PC-3 (cell line): ENCODE data around the gene ARPIN. TPM values are rescaled to one million over a fixed set of nuclear protein-coding genes. Genes with fewer than 3 reads are reported as not detected.

Experiments
- ATAC-seq: fragments of 200-7000 bp; cut with Tn5 transposase; 2 replicates; pipeline ENCODE4 v1.9.1; 2020; ENCODE audit warnings: mild to moderate bottlenecking, moderate library complexity
- BruUV-seq: library from RNA; stranded (reverse); fragments of 400-500 nt; replicated peaks from 2 replicates; lab custom pipeline; 2021; lab: Mats Ljungman, UMichigan
- CTCF ChIA-PET: fragments of 300-600 bp; sonication (Branson Sonifier 250); formaldehyde crosslinking; loops from one replicate; lab custom pipeline; 2022; ENCODE audit warnings: antibody characterized with exemption; lab: Charles Lee
- POLR2A ChIA-PET: fragments of 300-600 bp; sonication (Branson Sonifier 250); formaldehyde crosslinking; loops from one replicate; lab custom pipeline; 2022; ENCODE audit warnings: antibody characterized with exemption; ENCODE audit not compliant: unreplicated experiment; lab: Charles Lee
- DNase-seq: peaks from one replicate; pipeline ENCODE4 v3.0.0-alpha.2; 2015
- H2AFZ ChIP-seq: fragments of 300-600 bp; sonication (generic); 2 replicates; pipeline ENCODE4 v1.6.0; 2016; ENCODE audit warnings: antibody characterized with exemption, low read length
- H3F3A ChIP-seq: fragments of 300-600 bp; sonication (generic); one replicate; pipeline ENCODE4 v1.6.0; 2017; ENCODE audit warnings: antibody characterized with exemption, low read length, control low read depth, mild to moderate bottlenecking; ENCODE audit not compliant: unreplicated experiment
- H3K27ac ChIP-seq: fragments of 300-600 bp; sonication (generic); 2 replicates; pipeline ENCODE4 v1.5.1; 2016; ENCODE audit warnings: mild to moderate bottlenecking, low read length
- H3K27me3 ChIP-seq: fragments of 300-600 bp; sonication (generic); 2 replicates; pipeline ENCODE4 v1.6.1; 2016; ENCODE audit warnings: low read length, mixed read lengths
- H3K36me3 ChIP-seq: fragments of 300-600 bp; sonication (generic); 2 replicates; pipeline ENCODE4 v1.6.1; 2016; ENCODE audit warnings: low read depth, mixed run types, low read length, mixed read lengths
- H3K4me1 ChIP-seq: fragments of 300-600 bp; sonication (generic); 2 replicates; pipeline ENCODE4 v1.5.1; 2016; ENCODE audit warnings: low read length; ENCODE audit not compliant: insufficient read depth
- H3K4me2 ChIP-seq: fragments of 300-600 bp; sonication (generic); 2 replicates; pipeline ENCODE4 v1.6.0; 2016; ENCODE audit warnings: low read length
- H3K4me3 ChIP-seq: fragments of 300-600 bp; sonication (generic); 2 replicates; pipeline ENCODE4 v1.5.1; 2016; ENCODE audit warnings: mild to moderate bottlenecking, low read length, mixed read lengths
- H3K79me2 ChIP-seq: fragments of 300-600 bp; sonication (generic); 2 replicates; pipeline ENCODE4 v1.6.1; 2017; ENCODE audit warnings: low read length, mixed read lengths
- H3K9ac ChIP-seq: fragments of 300-600 bp; sonication (generic); 2 replicates; pipeline ENCODE4 v1.6.0; 2016; ENCODE audit warnings: mild to moderate bottlenecking, low read length
- H3K9me2 ChIP-seq: fragments of 300-600 bp; sonication (generic); replicated peaks from 2 replicates; pipeline ENCODE4 v1.6.1; 2016; ENCODE audit warnings: mixed run types, low read length, mixed read lengths
- H3K9me3 ChIP-seq: fragments of 300-600 bp; sonication (generic); 2 replicates; pipeline ENCODE4 v1.6.1; 2016; ENCODE audit warnings: low read length, mixed read lengths
- H4K20me1 ChIP-seq: fragments of 300-600 bp; sonication (generic); 2 replicates; pipeline ENCODE4 v1.6.1; 2016; ENCODE audit warnings: low read length, mixed read lengths
- EZH2 ChIP-seq: fragments of 300-600 bp; sonication (generic); IDR thresholded peaks from one replicate; pipeline ENCODE4 v1.6.1; 2017; ENCODE audit warnings: antibody characterized with exemption, mild to moderate bottlenecking, low read length; ENCODE audit not compliant: unreplicated experiment
- EZH2phosphoT487 ChIP-seq: fragments of 300-600 bp; sonication (generic); IDR thresholded peaks from 2 replicates; pipeline ENCODE4 v1.6.1; 2018; ENCODE audit warnings: mild to moderate bottlenecking, antibody characterized with exemption, low read length, borderline replicate concordance
- intact Hi-C: fragments of 100-400 bp; cut with micrococcal nuclease; formaldehyde crosslinking; loops from 2 replicates; pipeline ENCODE4 v1.9.0; 2023
- total RNA-seq: library from RNA; depleted of rRNA; stranded (reverse); fragments of >200 nt; gene quantifications from 2 replicates; pipeline ENCODE4 v1.2.3, GENCODE V29; 2014
- TF ChIP-seq, protein P1 (sequence below): fragments of 300-600 bp; sonication (generic); conservative IDR thresholded peaks from 2 replicates; pipeline ENCODE4 v1.5.1; 2017; ENCODE audit warnings: antibody characterized with exemption, low read depth, mild to moderate bottlenecking, low read length

Gene ARPIN
- total RNA-seq, 1 experiment from 2014 or later, result 8.0 TPM

DNA sequence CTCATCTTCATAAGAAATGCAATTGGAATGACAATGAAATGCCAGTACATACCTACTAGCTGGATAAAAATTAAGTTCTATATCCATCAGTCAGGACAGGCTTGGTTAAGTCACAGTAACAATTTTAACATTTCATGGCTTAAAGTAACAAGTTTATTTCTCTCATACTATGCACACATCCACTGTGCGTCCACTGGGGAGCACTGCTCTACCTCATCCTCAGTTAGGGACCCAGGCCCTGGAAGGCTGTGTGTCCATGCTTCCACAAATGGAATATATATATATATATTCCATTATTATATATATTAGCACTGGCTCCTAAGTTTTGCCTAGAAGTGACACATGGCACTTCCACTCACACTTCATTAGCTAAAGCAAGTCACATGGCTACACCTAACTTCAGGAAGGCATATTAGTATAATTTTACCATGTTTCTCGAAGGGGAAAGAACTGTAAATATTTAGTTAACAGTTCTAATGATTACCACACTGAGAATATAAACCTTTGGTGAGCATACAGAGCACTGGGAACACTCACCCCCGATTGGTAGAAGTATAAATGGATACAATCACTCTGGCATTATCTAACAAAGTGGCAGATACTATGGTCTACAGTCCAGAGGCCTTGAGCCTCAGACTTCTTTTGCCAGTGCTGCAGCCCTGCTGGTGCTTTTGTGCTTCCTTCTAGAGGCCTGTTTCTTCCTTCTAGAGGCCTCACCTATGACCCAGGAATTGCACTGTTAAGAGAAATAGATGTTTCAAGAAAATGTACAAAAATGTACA lies 47.6 kb downstream of the ARPIN start:
- H3K4me2 ChIP-seq, result no peak overlapping the region
- no peaks in the 10 kb centered on the region for H3K27me3 ChIP-seq
- BruUV-seq, result no TSS peak
- DNase-seq (no peak), ATAC-seq (peak; percentile 13; the same call in 1 of the 2 replicates)
- H3K4me1 ChIP-seq, result no peaks in the 10 kb centered on the region
- H3K4me3 ChIP-seq, result no peak overlapping the region
- H4K20me1 ChIP-seq, result no peaks in the 10 kb centered on the region
- no peak overlapping the region for H3K9ac ChIP-seq
- no peaks in the 10 kb centered on the region for H3F3A ChIP-seq
- H3K79me2 ChIP-seq, result no peaks in the 10 kb centered on the region
- TF ChIP-seq, protein P1, sequence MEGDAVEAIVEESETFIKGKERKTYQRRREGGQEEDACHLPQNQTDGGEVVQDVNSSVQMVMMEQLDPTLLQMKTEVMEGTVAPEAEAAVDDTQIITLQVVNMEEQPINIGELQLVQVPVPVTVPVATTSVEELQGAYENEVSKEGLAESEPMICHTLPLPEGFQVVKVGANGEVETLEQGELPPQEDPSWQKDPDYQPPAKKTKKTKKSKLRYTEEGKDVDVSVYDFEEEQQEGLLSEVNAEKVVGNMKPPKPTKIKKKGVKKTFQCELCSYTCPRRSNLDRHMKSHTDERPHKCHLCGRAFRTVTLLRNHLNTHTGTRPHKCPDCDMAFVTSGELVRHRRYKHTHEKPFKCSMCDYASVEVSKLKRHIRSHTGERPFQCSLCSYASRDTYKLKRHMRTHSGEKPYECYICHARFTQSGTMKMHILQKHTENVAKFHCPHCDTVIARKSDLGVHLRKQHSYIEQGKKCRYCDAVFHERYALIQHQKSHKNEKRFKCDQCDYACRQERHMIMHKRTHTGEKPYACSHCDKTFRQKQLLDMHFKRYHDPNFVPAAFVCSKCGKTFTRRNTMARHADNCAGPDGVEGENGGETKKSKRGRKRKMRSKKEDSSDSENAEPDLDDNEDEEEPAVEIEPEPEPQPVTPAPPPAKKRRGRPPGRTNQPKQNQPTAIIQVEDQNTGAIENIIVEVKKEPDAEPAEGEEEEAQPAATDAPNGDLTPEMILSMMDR, result 0 out of 2 replicates have a peak, but pooled peaks have one; percentile 11
- TF ChIP-seq EZH2phosphoT487 (no peak), EZH2 (no peak)
- H3K9me2 ChIP-seq, result no peaks in the 10 kb centered on the region
- H2AFZ ChIP-seq, result no peak overlapping the region
- H3K9me3 ChIP-seq, result no peaks in the 10 kb centered on the region
- ChIA-PET POLR2A (no interaction called here), CTCF (no interaction called here)
- intact Hi-C loops, result no loop called here
- peaks cover 31% of the 10 kb centered on the region for H3K36me3 ChIP-seq
- no peak overlapping the region for H3K27ac ChIP-seq

DNA sequence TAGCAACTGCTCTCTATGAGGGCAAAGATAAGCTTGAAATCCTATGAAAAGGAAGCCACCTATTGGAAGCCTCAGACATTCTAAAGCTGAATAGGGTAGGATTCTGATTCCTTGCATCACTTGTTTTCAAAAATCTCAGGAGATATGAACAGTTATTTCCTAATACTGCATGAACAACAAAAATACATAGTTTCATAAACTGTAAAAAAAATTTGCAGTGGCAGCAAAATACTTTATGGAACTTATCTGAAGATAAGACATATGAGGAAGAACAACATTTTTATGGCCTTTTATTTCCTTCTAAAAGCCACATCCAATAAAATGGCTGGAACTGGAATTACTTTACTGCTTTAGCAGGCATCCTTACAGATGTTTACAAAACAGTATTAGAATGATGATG lies 48.8 kb downstream of the ARPIN start:
- Histone ChIP-seq H3K79me2 (no peaks in the 10 kb centered on the region), H3K27me3 (no peaks in the 10 kb centered on the region), H3K4me3 (no peak overlapping the region), H3K4me1 (peaks cover 4% of the 10 kb centered on the region), H3K27ac (no peak overlapping the region), H2AFZ (no peak overlapping the region), H3F3A (no peaks in the 10 kb centered on the region), H3K9me3 (no peaks in the 10 kb centered on the region), H3K4me2 (no peak overlapping the region), H3K36me3 (peaks cover 32% of the 10 kb centered on the region), H4K20me1 (no peaks in the 10 kb centered on the region), H3K9ac (no peak overlapping the region), H3K9me2 (no peaks in the 10 kb centered on the region)
- no TSS peak for BruUV-seq
- POLR2A ChIA-PET, result no interaction called here
- ATAC-seq (no peak), DNase-seq (no peak)
- CTCF ChIA-PET, result interaction anchor here (1.0 kb wide), 1 partner anchor 103 kb away, joined by 10 read pairs; no protein-coding TSS in a partner anchor
- TF ChIP-seq EZH2, result no peak
- TF ChIP-seq EZH2phosphoT487, result no peak
- TF ChIP-seq, protein P1, result no peak
- intact Hi-C loops, result no loop called here

DNA sequence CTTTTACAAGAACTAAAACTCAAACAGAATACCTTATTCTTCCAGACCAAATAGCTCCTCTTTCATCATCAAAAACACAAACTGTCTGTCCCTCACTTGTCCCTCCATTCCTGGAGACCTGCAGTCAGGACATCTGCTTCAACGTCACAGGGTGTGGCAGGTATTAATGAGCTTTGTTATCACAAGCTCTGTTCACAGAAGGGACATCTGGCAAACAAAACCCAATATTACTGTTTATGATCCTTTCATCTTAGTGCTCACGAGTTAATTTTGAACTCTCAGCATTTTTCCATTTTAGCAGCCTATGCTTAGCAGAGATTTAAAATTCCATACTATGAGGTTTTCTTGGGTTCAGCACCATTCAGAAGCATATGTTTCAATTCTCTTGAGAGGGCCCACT lies 51.9 kb downstream of the ARPIN start:
- no peak overlapping the region for H2AFZ ChIP-seq
- H3K9me2 ChIP-seq, result no peaks in the 10 kb centered on the region
- H3K4me1 ChIP-seq, result peaks cover 19% of the 10 kb centered on the region
- no peak overlapping the region for H3K9ac ChIP-seq
- ATAC-seq (no peak), DNase-seq (no peak)
- H3K27ac ChIP-seq, result no peak overlapping the region
- no peaks in the 10 kb centered on the region for H3F3A ChIP-seq
- no peaks in the 10 kb centered on the region for H3K9me3 ChIP-seq
- TF ChIP-seq EZH2phosphoT487 (no peak), EZH2 (no peak)
- TF ChIP-seq, protein P1, result no peak
- no peak overlapping the region for H3K4me2 ChIP-seq
- no TSS peak for BruUV-seq
- H4K20me1 ChIP-seq, result no peaks in the 10 kb centered on the region
- ChIA-PET CTCF (no interaction called here), POLR2A (no interaction called here)
- intact Hi-C loops, result no loop called here
- H3K4me3 ChIP-seq, result no peak overlapping the region
- H3K79me2 ChIP-seq, result no peaks in the 10 kb centered on the region
- no peaks in the 10 kb centered on the region for H3K27me3 ChIP-seq
- H3K36me3 ChIP-seq, result peaks cover 39% of the 10 kb centered on the region
